K562 (cell line): ENCODE results near the gene TANGO6. TPM values are rescaled to one million over a fixed set of nuclear protein-coding genes. Genes with fewer than 3 reads are reported as not detected.
A peak's percentile ranks its signal among the peaks of the same experiment; 100 is the strongest.

Experiments
- CHD1 ChIP-seq: fragments of 200-600 bp; sonication (generic); IDR thresholded peaks from one replicate; pipeline ENCODE4 v1.6.1; 2012; ENCODE audit warnings: mild to moderate bottlenecking, moderate library complexity, low read length, inconsistent platforms
- DNMT1 ChIP-seq: fragments of 450-650 bp; IDR thresholded peaks from 2 replicates; pipeline ENCODE4 v1.6.1; 2016; ENCODE audit warnings: antibody characterized with exemption, mild to moderate bottlenecking
- HDGF ChIP-seq: fragments of 450-650 bp; IDR thresholded peaks from 2 replicates; pipeline ENCODE4 v1.6.1; 2016
- JUNB ChIP-seq: fragments of 450-650 bp; formaldehyde crosslinking; conservative IDR thresholded peaks from 2 replicates; pipeline ENCODE4 v1.4.0; 2020; ENCODE audit warnings: mild to moderate bottlenecking
- LEF1 ChIP-seq: fragments of 450-650 bp; IDR thresholded peaks from 2 replicates; pipeline ENCODE4 v1.6.1; 2016; ENCODE audit warnings: mild to moderate bottlenecking
- MEIS2 ChIP-seq: fragments of 450-650 bp; IDR thresholded peaks from 2 replicates; pipeline ENCODE4 v1.6.1; 2014; ENCODE audit warnings: mild to moderate bottlenecking; ENCODE audit not compliant: partially characterized antibody
- RBBP5 ChIP-seq: fragments of 200-600 bp; sonication (generic); IDR thresholded peaks from 2 replicates; pipeline ENCODE4 v1.6.1; 2012; ENCODE audit warnings: borderline replicate concordance, mild to moderate bottlenecking, low read length, control low read depth, inconsistent platforms; ENCODE audit not compliant: insufficient read depth, poor library complexity, severe bottlenecking
- SMARCE1 ChIP-seq: fragments of 450-650 bp; IDR thresholded peaks from 2 replicates; pipeline ENCODE4 v1.7.1; 2016; ENCODE audit warnings: mild to moderate bottlenecking
- TAF7 ChIP-seq: fragments of 450-650 bp; IDR thresholded peaks from 2 replicates; pipeline ENCODE4 v1.6.1; 2016; ENCODE audit warnings: missing genetic modification characterization, missing compliant biosample characterization
- TAF9B ChIP-seq: fragments of 450-650 bp; IDR thresholded peaks from 2 replicates; pipeline ENCODE4 v1.6.1; 2018; ENCODE audit warnings: mild to moderate bottlenecking; ENCODE audit not compliant: partially characterized antibody
- polyA plus RNA-seq, 8 experiments: library from polyadenylated mRNA; depleted of rRNA in 4 of 8; stranded (reverse) in 5 of 8; unstranded in 3 of 8; fragments of >200 nt; fragmentation: Nextera tagmentation in 2 of 8; fragmentation: Illumina TruSeq in 1 of 8; extraction: Ambion mirVana in 2 of 8; extraction: Trizol in 1 of 8; gene quantifications; 2 replicates each; pipeline versions ENCODE4 v1.2.1 to v1.2.3, GENCODE V29; 2011 to 2014; ENCODE audit warnings: inconsistent platforms in 1 of 8, missing spikeins in 1 of 8
- total RNA-seq, 7 experiments: library from RNA; depleted of rRNA in 6 of 7; stranded (reverse); fragments of >200 nt in 6 of 7; fragmentation: Illumina TruSeq in 2 of 7; extraction: Trizol in 2 of 7; gene quantifications; 2 replicates each; pipeline versions ENCODE4 v1.2.1 to v1.2.3, GENCODE V29; 2011 to 2021; ENCODE audit warnings: low replicate concordance in 1 of 7
- TF ChIP-seq, protein P1 (sequence below): sonication (generic); formaldehyde crosslinking; IDR thresholded peaks from 2 replicates; pipeline ENCODE4 v1.5.0; 2020; ENCODE audit warnings: missing genetic modification reagents
- TF ChIP-seq, protein P2 (sequence below): fragments of 250-450 bp; sonication (Bioruptor Pico); IDR thresholded peaks from 2 replicates; pipeline ENCODE4 v1.4.0; 2020; ENCODE audit warnings: mild to moderate bottlenecking, moderate library complexity
- TF ChIP-seq, protein P3 (sequence below): sonication (generic); formaldehyde crosslinking; IDR thresholded peaks from 2 replicates; pipeline ENCODE4 v1.9.0; 2022; ENCODE audit warnings: mild to moderate bottlenecking, missing genetic modification reagents
- TF ChIP-seq, protein P4 (sequence below), 2 experiments: fragments of 450-650 bp; IDR thresholded peaks; 2 replicates each; pipeline ENCODE4 v1.6.1; 2018; ENCODE audit warnings: mild to moderate bottlenecking in 2 of 2, low read depth in 1 of 2; ENCODE audit not compliant: partially characterized antibody in 2 of 2
- TF ChIP-seq, protein P5 (sequence below): fragments of 450-650 bp; IDR thresholded peaks from 2 replicates; pipeline ENCODE4 v1.6.1; 2017; ENCODE audit warnings: antibody characterized with exemption, mild to moderate bottlenecking

Gene TANGO6
- total and polyA plus RNA-seq, 9 of the 15 experiments (the other 6 are each of a cell fraction or from before 2014, with no cell fraction given) = 1.6 to 15.2 (median 9.6) TPM

DNA sequence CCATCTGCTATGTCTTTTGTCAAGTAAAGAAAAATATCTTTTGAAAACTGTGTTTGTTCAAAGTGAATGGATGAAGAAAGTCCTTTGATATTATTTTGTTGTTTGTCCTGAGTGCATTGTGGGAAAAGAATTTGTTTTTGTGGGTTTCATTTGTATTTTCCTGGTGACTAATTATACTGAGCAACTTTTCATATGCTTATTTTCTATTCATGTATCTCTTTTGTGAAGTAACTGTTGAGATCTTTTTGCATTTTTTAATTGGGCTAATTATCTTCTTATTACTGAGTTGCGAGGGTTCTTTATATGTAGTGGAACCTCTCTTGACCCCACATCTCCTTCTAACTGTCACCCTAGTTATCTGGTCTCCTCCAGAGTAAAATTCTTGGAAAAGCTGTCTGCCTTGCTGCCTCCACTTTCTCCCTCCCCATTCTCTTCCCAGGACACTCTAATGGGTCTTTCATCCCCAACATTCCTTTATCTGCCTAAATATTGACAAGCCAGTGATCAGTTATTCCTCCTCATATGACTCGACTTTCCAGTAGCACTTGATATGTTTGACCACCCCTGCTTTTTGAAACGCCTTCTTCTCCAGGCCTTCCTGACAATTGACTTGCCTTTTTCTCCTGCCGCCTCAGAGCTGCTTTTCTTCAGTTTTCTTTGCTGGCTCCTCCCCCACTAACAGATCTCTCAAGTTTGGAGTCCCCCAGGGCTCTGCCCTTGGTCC is 144.6 kb downstream of the TANGO6 start (continued):
- TF ChIP-seq CHD1 = no peak
- peak; percentile 78 for TF ChIP-seq LEF1
- peak; percentile 40; the same call in 1 of the 2 replicates for TF ChIP-seq HDGF
- TF ChIP-seq JUNB (CRISPR knock-in tag) = no peak
- TF ChIP-seq DNMT1 = no peak
- TF ChIP-seq, protein P1, sequence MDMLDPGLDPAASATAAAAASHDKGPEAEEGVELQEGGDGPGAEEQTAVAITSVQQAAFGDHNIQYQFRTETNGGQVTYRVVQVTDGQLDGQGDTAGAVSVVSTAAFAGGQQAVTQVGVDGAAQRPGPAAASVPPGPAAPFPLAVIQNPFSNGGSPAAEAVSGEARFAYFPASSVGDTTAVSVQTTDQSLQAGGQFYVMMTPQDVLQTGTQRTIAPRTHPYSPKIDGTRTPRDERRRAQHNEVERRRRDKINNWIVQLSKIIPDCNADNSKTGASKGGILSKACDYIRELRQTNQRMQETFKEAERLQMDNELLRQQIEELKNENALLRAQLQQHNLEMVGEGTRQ (CRISPR knock-in tag) = no peak
- TF ChIP-seq, protein P2, sequence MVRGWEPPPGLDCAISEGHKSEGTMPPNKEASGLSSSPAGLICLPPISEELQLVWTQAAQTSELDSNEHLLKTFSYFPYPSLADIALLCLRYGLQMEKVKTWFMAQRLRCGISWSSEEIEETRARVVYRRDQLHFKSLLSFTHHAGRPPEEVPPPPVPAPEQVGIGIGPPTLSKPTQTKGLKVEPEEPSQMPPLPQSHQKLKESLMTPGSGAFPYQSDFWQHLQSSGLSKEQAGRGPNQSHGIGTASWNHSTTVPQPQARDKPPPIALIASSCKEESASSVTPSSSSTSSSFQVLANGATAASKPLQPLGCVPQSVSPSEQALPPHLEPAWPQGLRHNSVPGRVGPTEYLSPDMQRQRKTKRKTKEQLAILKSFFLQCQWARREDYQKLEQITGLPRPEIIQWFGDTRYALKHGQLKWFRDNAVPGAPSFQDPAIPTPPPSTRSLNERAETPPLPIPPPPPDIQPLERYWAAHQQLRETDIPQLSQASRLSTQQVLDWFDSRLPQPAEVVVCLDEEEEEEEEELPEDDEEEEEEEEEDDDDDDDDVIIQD (CRISPR knock-in tag) = no peak
- TF ChIP-seq MEIS2 = peak; percentile 6
- TF ChIP-seq, protein P3, sequence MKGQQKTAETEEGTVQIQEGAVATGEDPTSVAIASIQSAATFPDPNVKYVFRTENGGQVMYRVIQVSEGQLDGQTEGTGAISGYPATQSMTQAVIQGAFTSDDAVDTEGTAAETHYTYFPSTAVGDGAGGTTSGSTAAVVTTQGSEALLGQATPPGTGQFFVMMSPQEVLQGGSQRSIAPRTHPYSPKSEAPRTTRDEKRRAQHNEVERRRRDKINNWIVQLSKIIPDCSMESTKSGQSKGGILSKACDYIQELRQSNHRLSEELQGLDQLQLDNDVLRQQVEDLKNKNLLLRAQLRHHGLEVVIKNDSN = no peak
- peak; percentile 37 for TF ChIP-seq TAF9B
- peak; percentile 50 for TF ChIP-seq RBBP5
- peak; percentile 56 for TF ChIP-seq SMARCE1
- TF ChIP-seq, protein P4, sequence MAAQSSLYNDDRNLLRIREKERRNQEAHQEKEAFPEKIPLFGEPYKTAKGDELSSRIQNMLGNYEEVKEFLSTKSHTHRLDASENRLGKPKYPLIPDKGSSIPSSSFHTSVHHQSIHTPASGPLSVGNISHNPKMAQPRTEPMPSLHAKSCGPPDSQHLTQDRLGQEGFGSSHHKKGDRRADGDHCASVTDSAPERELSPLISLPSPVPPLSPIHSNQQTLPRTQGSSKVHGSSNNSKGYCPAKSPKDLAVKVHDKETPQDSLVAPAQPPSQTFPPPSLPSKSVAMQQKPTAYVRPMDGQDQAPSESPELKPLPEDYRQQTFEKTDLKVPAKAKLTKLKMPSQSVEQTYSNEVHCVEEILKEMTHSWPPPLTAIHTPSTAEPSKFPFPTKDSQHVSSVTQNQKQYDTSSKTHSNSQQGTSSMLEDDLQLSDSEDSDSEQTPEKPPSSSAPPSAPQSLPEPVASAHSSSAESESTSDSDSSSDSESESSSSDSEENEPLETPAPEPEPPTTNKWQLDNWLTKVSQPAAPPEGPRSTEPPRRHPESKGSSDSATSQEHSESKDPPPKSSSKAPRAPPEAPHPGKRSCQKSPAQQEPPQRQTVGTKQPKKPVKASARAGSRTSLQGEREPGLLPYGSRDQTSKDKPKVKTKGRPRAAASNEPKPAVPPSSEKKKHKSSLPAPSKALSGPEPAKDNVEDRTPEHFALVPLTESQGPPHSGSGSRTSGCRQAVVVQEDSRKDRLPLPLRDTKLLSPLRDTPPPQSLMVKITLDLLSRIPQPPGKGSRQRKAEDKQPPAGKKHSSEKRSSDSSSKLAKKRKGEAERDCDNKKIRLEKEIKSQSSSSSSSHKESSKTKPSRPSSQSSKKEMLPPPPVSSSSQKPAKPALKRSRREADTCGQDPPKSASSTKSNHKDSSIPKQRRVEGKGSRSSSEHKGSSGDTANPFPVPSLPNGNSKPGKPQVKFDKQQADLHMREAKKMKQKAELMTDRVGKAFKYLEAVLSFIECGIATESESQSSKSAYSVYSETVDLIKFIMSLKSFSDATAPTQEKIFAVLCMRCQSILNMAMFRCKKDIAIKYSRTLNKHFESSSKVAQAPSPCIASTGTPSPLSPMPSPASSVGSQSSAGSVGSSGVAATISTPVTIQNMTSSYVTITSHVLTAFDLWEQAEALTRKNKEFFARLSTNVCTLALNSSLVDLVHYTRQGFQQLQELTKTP (IDR thresholded peaks at IDR 0.05; ENCODE audit: low read depth in 1 of 2, partially characterized antibody in 2 of 2) = peak in 1 of 2 experiments; percentile 65
- TF ChIP-seq, protein P5, sequence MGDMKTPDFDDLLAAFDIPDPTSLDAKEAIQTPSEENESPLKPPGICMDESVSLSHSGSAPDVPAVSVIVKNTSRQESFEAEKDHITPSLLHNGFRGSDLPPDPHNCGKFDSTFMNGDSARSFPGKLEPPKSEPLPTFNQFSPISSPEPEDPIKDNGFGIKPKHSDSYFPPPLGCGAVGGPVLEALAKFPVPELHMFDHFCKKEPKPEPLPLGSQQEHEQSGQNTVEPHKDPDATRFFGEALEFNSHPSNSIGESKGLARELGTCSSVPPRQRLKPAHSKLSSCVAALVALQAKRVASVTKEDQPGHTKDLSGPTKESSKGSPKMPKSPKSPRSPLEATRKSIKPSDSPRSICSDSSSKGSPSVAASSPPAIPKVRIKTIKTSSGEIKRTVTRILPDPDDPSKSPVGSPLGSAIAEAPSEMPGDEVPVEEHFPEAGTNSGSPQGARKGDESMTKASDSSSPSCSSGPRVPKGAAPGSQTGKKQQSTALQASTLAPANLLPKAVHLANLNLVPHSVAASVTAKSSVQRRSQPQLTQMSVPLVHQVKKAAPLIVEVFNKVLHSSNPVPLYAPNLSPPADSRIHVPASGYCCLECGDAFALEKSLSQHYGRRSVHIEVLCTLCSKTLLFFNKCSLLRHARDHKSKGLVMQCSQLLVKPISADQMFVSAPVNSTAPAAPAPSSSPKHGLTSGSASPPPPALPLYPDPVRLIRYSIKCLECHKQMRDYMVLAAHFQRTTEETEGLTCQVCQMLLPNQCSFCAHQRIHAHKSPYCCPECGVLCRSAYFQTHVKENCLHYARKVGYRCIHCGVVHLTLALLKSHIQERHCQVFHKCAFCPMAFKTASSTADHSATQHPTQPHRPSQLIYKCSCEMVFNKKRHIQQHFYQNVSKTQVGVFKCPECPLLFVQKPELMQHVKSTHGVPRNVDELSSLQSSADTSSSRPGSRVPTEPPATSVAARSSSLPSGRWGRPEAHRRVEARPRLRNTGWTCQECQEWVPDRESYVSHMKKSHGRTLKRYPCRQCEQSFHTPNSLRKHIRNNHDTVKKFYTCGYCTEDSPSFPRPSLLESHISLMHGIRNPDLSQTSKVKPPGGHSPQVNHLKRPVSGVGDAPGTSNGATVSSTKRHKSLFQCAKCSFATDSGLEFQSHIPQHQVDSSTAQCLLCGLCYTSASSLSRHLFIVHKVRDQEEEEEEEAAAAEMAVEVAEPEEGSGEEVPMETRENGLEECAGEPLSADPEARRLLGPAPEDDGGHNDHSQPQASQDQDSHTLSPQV = peak; percentile 69
- 0 out of 2 replicates have a peak, but pooled peaks have one; percentile 16 for TF ChIP-seq TAF7 (tag)
